Transverse colon (tissue), 3 donors: Measurements from ENCODE around the gene TFDP2.
"Not testable (repeated sequence)": the region's sequence is repeated elsewhere in the genome, so short reads cannot be mapped to it uniquely, and the experiment has no call there.

Source experiments
- CTCF ChIP-seq, 5 experiments: fragments of 200-600 bp in 3 of 5; fragments of 450-650 bp in 2 of 5; sonication (generic) in 3 of 5; IDR thresholded peaks; 1 replicate in 2 of 5; 2 replicates in 3 of 5; pipeline ENCODE4 v1.5.1; 2016 to 2017; ENCODE audit warnings: antibody characterized with exemption in 5 of 5, inconsistent platforms in 3 of 5, mild to moderate bottlenecking in 2 of 5, moderate library complexity in 1 of 5
- POLR2A ChIP-seq: fragments of 450-650 bp; IDR thresholded peaks from one replicate; pipeline ENCODE4 v1.6.1; 2016; ENCODE audit warnings: antibody characterized with exemption, mild to moderate bottlenecking, moderate library complexity

- TF ChIP-seq CTCF (IDR thresholded peaks at IDR 0.05); POLR2A: not testable (repeated sequence)
Observed at GRCh38 chr3:141909986-141910385, 239.4 kb downstream of the TFDP2 start.
